Vagina (tissue), 2 donors: Measurements from ENCODE around the gene SDCCAG8. TPM values are rescaled to one million over a fixed set of nuclear protein-coding genes. Genes with fewer than 3 reads are reported as not detected.

Experiments
- DNase-seq, 2 donors: peaks; one replicate each; pipeline ENCODE4 v3.0.0-alpha.2; 2017; ENCODE audit errors: extremely low spot score in 2 of 2
- H3K27ac ChIP-seq: fragments of 200-600 bp; sonication (generic); one replicate; pipeline ENCODE4 v1.5.1; 2019
- H3K27me3 ChIP-seq: fragments of 200-600 bp; sonication (generic); one replicate; pipeline ENCODE4 v1.5.1; 2019
- H3K36me3 ChIP-seq, 2 donors: fragments of 200-600 bp; sonication (generic); one replicate each; pipeline ENCODE4 v1.5.1; 2017 to 2019
- H3K4me1 ChIP-seq: fragments of 200-600 bp; sonication (generic); one replicate; pipeline ENCODE4 v1.5.1; 2019
- H3K4me3 ChIP-seq, 2 donors: fragments of 200-600 bp; sonication (generic); 1 replicate in 1 of 2; 2 replicates in 1 of 2; pipeline ENCODE4 v1.5.1; 2016 to 2019
- H3K9me3 ChIP-seq: fragments of 200-600 bp; sonication (generic); one replicate; pipeline ENCODE4 v1.5.1; 2019
- POLR2A ChIP-seq, 2 donors: fragments of 450-650 bp; IDR thresholded peaks; one replicate each; pipeline ENCODE4 v1.6.1; 2017; ENCODE audit warnings: antibody characterized with exemption in 2 of 2, mild to moderate bottlenecking in 2 of 2, moderate library complexity in 2 of 2
- POLR2AphosphoS5 ChIP-seq, 2 donors: sonication (generic); formaldehyde crosslinking; IDR thresholded peaks; one replicate each; pipeline ENCODE4 v1.9.0; 2017; ENCODE audit warnings: antibody characterized with exemption in 2 of 2, mild to moderate bottlenecking in 2 of 2, low read depth in 1 of 2; ENCODE audit not compliant: insufficient read depth in 1 of 2
- intact Hi-C: fragments of 100-400 bp; cut with DNase I; formaldehyde crosslinking; loops from one replicate; pipeline ENCODE4 v1.15.1; 2023
- total RNA-seq: library from RNA; depleted of rRNA; stranded (reverse); fragments of >200 nt; gene quantifications from one replicate; pipeline ENCODE4 v1.2.3, GENCODE V29; 2016
- TF ChIP-seq, protein P1 (sequence below), 3 experiments: fragments of 450-650 bp in 2 of 3; fragments of 200-600 bp in 1 of 3; sonication (generic) in 1 of 3; IDR thresholded peaks; one replicate each; pipeline ENCODE4 v1.5.1; 2017 to 2019; ENCODE audit warnings: antibody characterized with exemption in 3 of 3, mild to moderate bottlenecking in 2 of 3, moderate library complexity in 2 of 3

The SDCCAG8 gene
- total RNA-seq, 1 donor from 2014 or later: 31.2 TPM

DNA sequence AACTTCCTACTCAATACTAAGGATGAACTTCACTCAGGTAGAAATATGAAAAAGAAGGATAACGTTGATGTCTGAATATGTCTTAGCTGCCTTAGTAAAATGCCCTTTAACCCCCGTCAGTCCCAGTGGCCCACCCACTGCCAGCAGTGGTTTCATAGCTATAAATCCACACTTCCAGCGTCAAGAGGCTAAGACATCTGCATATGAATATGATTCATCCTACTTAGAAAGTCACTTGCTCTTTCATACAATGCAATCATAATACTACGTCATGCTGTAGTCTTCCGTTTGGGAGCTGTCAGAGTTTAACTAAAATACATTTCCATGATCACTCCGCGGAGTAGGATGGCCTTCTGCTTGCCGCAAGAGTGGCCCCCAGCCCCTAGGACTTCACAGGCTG is 247.3 kb downstream of the SDCCAG8 start:
- peaks cover 0 to 27% of the 10 kb centered on the region in 2 donors for H3K36me3 ChIP-seq
- TF ChIP-seq, protein P1, sequence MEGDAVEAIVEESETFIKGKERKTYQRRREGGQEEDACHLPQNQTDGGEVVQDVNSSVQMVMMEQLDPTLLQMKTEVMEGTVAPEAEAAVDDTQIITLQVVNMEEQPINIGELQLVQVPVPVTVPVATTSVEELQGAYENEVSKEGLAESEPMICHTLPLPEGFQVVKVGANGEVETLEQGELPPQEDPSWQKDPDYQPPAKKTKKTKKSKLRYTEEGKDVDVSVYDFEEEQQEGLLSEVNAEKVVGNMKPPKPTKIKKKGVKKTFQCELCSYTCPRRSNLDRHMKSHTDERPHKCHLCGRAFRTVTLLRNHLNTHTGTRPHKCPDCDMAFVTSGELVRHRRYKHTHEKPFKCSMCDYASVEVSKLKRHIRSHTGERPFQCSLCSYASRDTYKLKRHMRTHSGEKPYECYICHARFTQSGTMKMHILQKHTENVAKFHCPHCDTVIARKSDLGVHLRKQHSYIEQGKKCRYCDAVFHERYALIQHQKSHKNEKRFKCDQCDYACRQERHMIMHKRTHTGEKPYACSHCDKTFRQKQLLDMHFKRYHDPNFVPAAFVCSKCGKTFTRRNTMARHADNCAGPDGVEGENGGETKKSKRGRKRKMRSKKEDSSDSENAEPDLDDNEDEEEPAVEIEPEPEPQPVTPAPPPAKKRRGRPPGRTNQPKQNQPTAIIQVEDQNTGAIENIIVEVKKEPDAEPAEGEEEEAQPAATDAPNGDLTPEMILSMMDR (IDR thresholded peaks at IDR 0.05): no peak
- TF ChIP-seq POLR2A (IDR thresholded peaks at IDR 0.05): no peak
- no peak for TF ChIP-seq POLR2AphosphoS5 (IDR thresholded peaks at IDR 0.05; ENCODE audit: insufficient read depth in 1 of 2, low read depth in 1 of 2)
- H3K4me3 ChIP-seq: no peak overlapping the region
- H3K4me1 ChIP-seq: peaks cover 5% of the 10 kb centered on the region
- no peaks in the 10 kb centered on the region for H3K9me3 ChIP-seq
- H3K27me3 ChIP-seq: no peaks in the 10 kb centered on the region
- DNase-seq: no peak
- no peak overlapping the region for H3K27ac ChIP-seq
- intact Hi-C loops: no loop called here

DNA sequence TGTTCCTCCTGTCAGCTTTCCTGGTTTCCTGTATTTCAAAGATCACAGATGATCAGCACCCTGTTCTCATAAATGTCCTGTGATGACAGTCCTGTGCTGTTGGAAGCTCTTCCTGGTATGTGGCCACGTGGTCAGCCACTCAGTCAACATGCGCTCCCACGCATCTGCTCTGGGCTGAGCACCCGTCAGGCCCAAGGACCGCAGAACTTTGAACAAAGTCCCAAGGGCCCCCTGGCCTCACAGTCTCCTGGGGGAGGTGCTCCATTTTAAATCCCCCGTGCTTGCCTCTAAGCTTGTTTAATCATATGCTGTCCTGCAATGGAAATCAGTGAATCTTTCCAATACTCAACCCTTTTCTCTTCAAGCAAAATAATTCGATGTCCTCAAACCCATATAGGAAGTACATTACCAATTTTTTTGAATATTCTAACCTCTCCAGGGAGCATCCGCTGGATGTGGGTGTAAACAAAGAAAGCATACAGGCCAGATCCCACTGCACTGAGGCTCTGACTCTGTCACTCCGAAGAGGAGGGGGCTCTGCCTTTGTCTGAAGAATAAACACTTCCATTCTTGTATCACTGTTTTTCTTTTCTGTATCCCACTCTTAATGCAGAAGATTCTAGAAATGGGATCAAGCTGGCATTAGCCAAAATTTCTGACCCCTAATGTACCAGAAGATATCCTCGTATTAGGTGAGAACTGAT is 250.3 kb downstream of the SDCCAG8 start:
- Histone ChIP-seq H3K36me3 (peaks cover 0 to 32% of the 10 kb centered on the region in 2 donors), H3K27me3 (no peaks in the 10 kb centered on the region), H3K4me3 (no peak overlapping the region), H3K27ac (no peak overlapping the region), H3K4me1 (peaks cover 5% of the 10 kb centered on the region), H3K9me3 (no peaks in the 10 kb centered on the region)
- DNase-seq: no peak
- intact Hi-C loops: no loop called here
- TF ChIP-seq POLR2A (IDR thresholded peaks at IDR 0.05) (no peak), POLR2AphosphoS5 (IDR thresholded peaks at IDR 0.05; ENCODE audit: insufficient read depth in 1 of 2, low read depth in 1 of 2) (no peak)
- TF ChIP-seq, protein P1 (IDR thresholded peaks at IDR 0.05): no peak

DNA sequence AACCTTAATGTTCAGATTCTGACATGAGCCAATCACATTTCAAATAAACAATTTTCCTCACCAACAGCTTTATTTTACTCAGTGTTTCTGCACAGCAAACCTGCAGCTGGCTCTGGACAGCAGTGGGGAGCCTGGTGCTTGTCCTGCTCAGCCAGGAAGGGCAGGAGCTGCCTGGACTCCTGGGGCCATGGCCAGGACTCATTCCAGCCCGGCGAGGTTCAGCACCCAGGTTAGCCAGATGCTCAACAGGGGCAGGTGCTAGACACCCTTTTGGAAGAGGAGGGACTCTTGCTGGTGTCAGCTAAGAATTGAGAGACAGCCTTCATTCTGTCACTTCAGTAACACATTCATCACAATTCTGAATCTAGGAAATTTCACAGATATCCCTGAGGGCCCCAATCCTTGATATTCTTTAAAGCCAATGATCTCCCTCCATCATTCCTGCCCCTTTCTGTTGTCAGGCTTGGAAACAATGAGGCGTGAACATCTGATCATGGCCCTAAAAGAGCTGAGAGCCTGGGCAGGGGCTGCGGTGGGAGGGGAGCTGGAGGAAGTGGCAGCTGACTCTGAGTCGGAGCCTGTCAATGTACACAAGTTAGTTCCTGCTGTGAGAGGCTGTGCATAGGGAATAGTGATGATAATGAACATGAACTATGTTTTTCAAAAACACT is 251.3 kb downstream of the SDCCAG8 start:
- no peaks in the 10 kb centered on the region for H3K9me3 ChIP-seq
- DNase-seq: no peak
- TF ChIP-seq POLR2AphosphoS5 (IDR thresholded peaks at IDR 0.05; ENCODE audit: insufficient read depth in 1 of 2, low read depth in 1 of 2) (no peak), POLR2A (IDR thresholded peaks at IDR 0.05) (no peak)
- TF ChIP-seq, protein P1 (IDR thresholded peaks at IDR 0.05): no peak
- peaks cover 0 to 36% of the 10 kb centered on the region in 2 donors for H3K36me3 ChIP-seq
- intact Hi-C loops: no loop called here
- H3K27me3 ChIP-seq: no peaks in the 10 kb centered on the region
- H3K27ac ChIP-seq: no peak overlapping the region
- H3K4me3 ChIP-seq: no peak overlapping the region
- peaks cover 5% of the 10 kb centered on the region for H3K4me1 ChIP-seq

DNA sequence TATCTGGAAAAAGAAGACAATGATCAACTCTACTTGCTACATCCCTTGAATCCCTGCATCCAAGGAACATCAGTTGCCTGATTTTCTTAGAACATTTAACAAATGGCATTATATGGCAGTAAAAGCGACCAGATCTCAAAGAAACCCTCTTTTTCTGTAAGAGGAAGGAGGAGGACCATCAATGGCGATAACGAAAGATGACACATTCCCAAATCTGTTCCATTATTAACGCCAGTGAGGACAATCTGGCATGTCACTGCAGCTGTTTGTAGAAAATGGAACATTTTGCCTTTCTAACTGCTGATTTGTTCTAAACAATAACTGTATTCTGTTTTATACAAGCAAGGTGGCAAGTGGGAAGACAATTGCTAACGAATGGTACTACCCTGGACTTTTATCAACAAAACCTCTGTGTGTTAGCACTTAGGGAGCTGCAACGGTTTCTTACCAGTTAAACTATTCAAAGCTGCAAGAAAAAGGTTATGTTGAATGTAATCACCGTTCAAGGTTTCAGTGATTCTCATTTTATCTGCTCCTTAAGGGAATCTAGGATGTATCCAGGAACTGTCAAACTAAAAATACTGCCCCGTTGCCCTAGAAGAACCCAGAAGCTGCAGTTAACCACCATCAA is 251.9 kb downstream of the SDCCAG8 start:
- no peaks in the 10 kb centered on the region for H3K27me3 ChIP-seq
- H3K27ac ChIP-seq: no peak overlapping the region

More for the DNA sequence above, 251.9 kb downstream of the SDCCAG8 start:
- no peak for DNase-seq
- peaks cover 5% of the 10 kb centered on the region for H3K4me1 ChIP-seq
- no peak for TF ChIP-seq POLR2AphosphoS5 (IDR thresholded peaks at IDR 0.05; ENCODE audit: insufficient read depth in 1 of 2, low read depth in 1 of 2)
- no peak for TF ChIP-seq POLR2A (IDR thresholded peaks at IDR 0.05)
- TF ChIP-seq, protein P1 (IDR thresholded peaks at IDR 0.05): no peak
- no peak overlapping the region for H3K4me3 ChIP-seq
- intact Hi-C loops: no loop called here
- H3K36me3 ChIP-seq: peaks cover 0 to 36% of the 10 kb centered on the region in 2 donors
- H3K9me3 ChIP-seq: no peaks in the 10 kb centered on the region
